Measurements from ENCODE around the gene TMEM9. TPM values are rescaled to one million over a fixed set of nuclear protein-coding genes. Genes with fewer than 3 reads are reported as not detected.

The TMEM9 gene
- total RNA-seq, 1 experiment from 2014 or later: 69.7 TPM

- H3K27me3 ChIP-seq (replicated peaks; ENCODE audit: insufficient read depth, low read depth, low read length, poor library complexity): no peaks in the 10 kb centered on the region
- CTCF ChIA-PET: no interaction called here
Measured at GRCh38 chr1:201093561-201093960, 60.7 kb downstream of the TMEM9 start.

GRCh38 chr1:201092738-201093137 lies 61.5 kb downstream of the TMEM9 start:
- no TSS peak for BruUV-seq (replicated peaks)
- H3K27ac ChIP-seq (ENCODE audit: low read depth, low read length, poor library complexity, severe bottlenecking): no peak overlapping the region
- TF ChIP-seq EZH2 (IDR thresholded peaks at IDR 0.05; ENCODE audit: borderline replicate concordance, low read depth, low read length, poor library complexity, severe bottlenecking) (no peak), CTCF (conservative IDR thresholded peaks at IDR 0.05; ENCODE audit: low read depth, low read length) (no peak)
- intact Hi-C loops (cut with micrococcal nuclease; ENCODE audit: unreplicated experiment): no loop called here
- no peaks in the 10 kb centered on the region for H3K4me1 ChIP-seq (ENCODE audit: insufficient read depth, low read length, poor library complexity, severe bottlenecking)
- H3K27me3 ChIP-seq (replicated peaks; ENCODE audit: insufficient read depth, low read depth, low read length, poor library complexity): no peaks in the 10 kb centered on the region
- no peak overlapping the region for H3K4me3 ChIP-seq (ENCODE audit: low read depth, low read length, poor library complexity, severe bottlenecking)
- H3K36me3 ChIP-seq (ENCODE audit: insufficient read depth, low read length, poor library complexity, severe bottlenecking): no peaks in the 10 kb centered on the region
- no peaks in the 10 kb centered on the region for H3K9me3 ChIP-seq (ENCODE audit: low read depth, low read length, poor library complexity, severe bottlenecking)
- ChIA-PET POLR2A (ENCODE audit: low non-redundant PET) (no interaction called here), CTCF (no interaction called here)
- DNase-seq (ENCODE audit: low spot score): no peak

More at GRCh38 chr1:201093561-201093960, 60.7 kb downstream of the TMEM9 start:
- no peak for TF ChIP-seq CTCF (conservative IDR thresholded peaks at IDR 0.05; ENCODE audit: low read depth, low read length)
- TF ChIP-seq EZH2 (IDR thresholded peaks at IDR 0.05; ENCODE audit: borderline replicate concordance, low read depth, low read length, poor library complexity, severe bottlenecking): no peak
- Histone ChIP-seq H3K9me3 (ENCODE audit: low read depth, low read length, poor library complexity, severe bottlenecking) (no peaks in the 10 kb centered on the region), H3K36me3 (ENCODE audit: insufficient read depth, low read length, poor library complexity, severe bottlenecking) (no peaks in the 10 kb centered on the region), H3K4me1 (ENCODE audit: insufficient read depth, low read length, poor library complexity, severe bottlenecking) (no peaks in the 10 kb centered on the region), H3K27ac (ENCODE audit: low read depth, low read length, poor library complexity, severe bottlenecking) (no peak overlapping the region), H3K4me3 (ENCODE audit: low read depth, low read length, poor library complexity, severe bottlenecking) (no peak overlapping the region)
- BruUV-seq (replicated peaks): no TSS peak
- POLR2A ChIA-PET (ENCODE audit: low non-redundant PET): no interaction called here
- intact Hi-C loops (cut with micrococcal nuclease; ENCODE audit: unreplicated experiment): no loop called here
- DNase-seq (ENCODE audit: low spot score): no peak

- H3K27me3 ChIP-seq (replicated peaks; ENCODE audit: insufficient read depth, low read depth, low read length, poor library complexity): no peaks in the 10 kb centered on the region
- no peaks in the 10 kb centered on the region for H3K4me1 ChIP-seq (ENCODE audit: insufficient read depth, low read length, poor library complexity, severe bottlenecking)
- no peak for TF ChIP-seq EZH2 (IDR thresholded peaks at IDR 0.05; ENCODE audit: borderline replicate concordance, low read depth, low read length, poor library complexity, severe bottlenecking)
- ChIA-PET CTCF (no interaction called here), POLR2A (ENCODE audit: low non-redundant PET) (no interaction called here)
- H3K9me3 ChIP-seq (ENCODE audit: low read depth, low read length, poor library complexity, severe bottlenecking): no peaks in the 10 kb centered on the region
- no TSS peak for BruUV-seq (replicated peaks)
- H3K27ac ChIP-seq (ENCODE audit: low read depth, low read length, poor library complexity, severe bottlenecking): no peak overlapping the region
- no peak for DNase-seq (ENCODE audit: low spot score)
- no peaks in the 10 kb centered on the region for H3K36me3 ChIP-seq (ENCODE audit: insufficient read depth, low read length, poor library complexity, severe bottlenecking)
- intact Hi-C loops (cut with micrococcal nuclease; ENCODE audit: unreplicated experiment): no loop called here
- no peak overlapping the region for H3K4me3 ChIP-seq (ENCODE audit: low read depth, low read length, poor library complexity, severe bottlenecking)
Measured at GRCh38 chr1:201091256-201091655, 63.0 kb downstream of the TMEM9 start.

- H3K4me3 ChIP-seq (ENCODE audit: low read depth, low read length, poor library complexity, severe bottlenecking): no peak overlapping the region
- no peak for TF ChIP-seq CTCF (conservative IDR thresholded peaks at IDR 0.05; ENCODE audit: low read depth, low read length)
- TF ChIP-seq EZH2 (IDR thresholded peaks at IDR 0.05; ENCODE audit: borderline replicate concordance, low read depth, low read length, poor library complexity, severe bottlenecking): no peak
- no peak overlapping the region for H3K27ac ChIP-seq (ENCODE audit: low read depth, low read length, poor library complexity, severe bottlenecking)
- POLR2A ChIA-PET (ENCODE audit: low non-redundant PET): no interaction called here
- H3K36me3 ChIP-seq (ENCODE audit: insufficient read depth, low read length, poor library complexity, severe bottlenecking): no peaks in the 10 kb centered on the region
- no peaks in the 10 kb centered on the region for H3K9me3 ChIP-seq (ENCODE audit: low read depth, low read length, poor library complexity, severe bottlenecking)
- CTCF ChIA-PET: no interaction called here
- H3K4me1 ChIP-seq (ENCODE audit: insufficient read depth, low read length, poor library complexity, severe bottlenecking): no peaks in the 10 kb centered on the region
- no TSS peak for BruUV-seq (replicated peaks)
- DNase-seq (ENCODE audit: low spot score): no peak
- no peaks in the 10 kb centered on the region for H3K27me3 ChIP-seq (replicated peaks; ENCODE audit: insufficient read depth, low read depth, low read length, poor library complexity)
- intact Hi-C loops (cut with micrococcal nuclease; ENCODE audit: unreplicated experiment): no loop called here
Measured at GRCh38 chr1:201090541-201090940, 63.7 kb downstream of the TMEM9 start.

Measured in A673 (cell line).